SK-N-SH treated with all-trans-retinoic acid at 6 μM for 48 hours (cell line): ENCODE results near the gene ABCA10.
A peak's percentile ranks its signal among the peaks of the same experiment; 100 is the strongest.

Experiments used
- ATAC-seq: fragments of 200-7000 bp; cut with Tn5 transposase; 3 replicates; pipeline ENCODE4 v1.9.1; 2020; ENCODE audit warnings: mild to moderate bottlenecking, moderate library complexity
- ARNTL ChIP-seq: fragments of 450-650 bp; formaldehyde crosslinking; IDR thresholded peaks from 2 replicates; pipeline ENCODE4 v1.5.0; 2020; ENCODE audit warnings: low read depth, mild to moderate bottlenecking, moderate library complexity, borderline replicate concordance
- BACH2 ChIP-seq: fragments of 250-450 bp; sonication (Bioruptor Pico); IDR thresholded peaks from 2 replicates; pipeline ENCODE4 v1.9.0; 2021; ENCODE audit warnings: mild to moderate bottlenecking, borderline replicate concordance
- ESRRG ChIP-seq: fragments of 250-450 bp; sonication (Bioruptor Pico); IDR thresholded peaks from 2 replicates; pipeline ENCODE4 v1.6.1; 2021; ENCODE audit warnings: mild to moderate bottlenecking
- GLIS3 ChIP-seq: fragments of 250-450 bp; sonication (Bioruptor Pico); IDR thresholded peaks from 2 replicates; pipeline ENCODE4 v1.5.0; 2020; ENCODE audit warnings: mild to moderate bottlenecking, moderate library complexity
- ISL1 ChIP-seq: fragments of 250-450 bp; sonication (Bioruptor Pico); IDR thresholded peaks from 2 replicates; pipeline ENCODE4 v2.1.2; 2022; ENCODE audit warnings: mild to moderate bottlenecking, moderate library complexity
- PATZ1 ChIP-seq: fragments of 250-450 bp; sonication (Bioruptor Pico); IDR thresholded peaks from 2 replicates; pipeline ENCODE4 v1.8.0; 2020; ENCODE audit warnings: mild to moderate bottlenecking, moderate library complexity, borderline replicate concordance
- POU6F1 ChIP-seq: fragments of 250-450 bp; sonication (Bioruptor Pico); IDR thresholded peaks from 2 replicates; pipeline ENCODE4 v1.8.0; 2021; ENCODE audit warnings: low read depth, mild to moderate bottlenecking, moderate library complexity, borderline replicate concordance
- PPARA ChIP-seq: fragments of 250-450 bp; sonication (Bioruptor Pico); IDR thresholded peaks from 2 replicates; pipeline ENCODE4 v1.5.0; 2020; ENCODE audit warnings: mild to moderate bottlenecking, borderline replicate concordance
- TCF4 ChIP-seq: fragments of 250-450 bp; sonication (Bioruptor Pico); IDR thresholded peaks from 2 replicates; pipeline ENCODE4 v1.8.0; 2021; ENCODE audit warnings: mild to moderate bottlenecking, moderate library complexity, borderline replicate concordance
- TOX ChIP-seq: fragments of 250-450 bp; sonication (Bioruptor Pico); IDR thresholded peaks from 2 replicates; pipeline ENCODE4 v1.8.0; 2021; ENCODE audit warnings: mild to moderate bottlenecking, moderate library complexity, borderline replicate concordance
- ZC3H10 ChIP-seq: fragments of 250-450 bp; sonication (Bioruptor Pico); IDR thresholded peaks from 2 replicates; pipeline ENCODE4 v1.5.1; 2021; ENCODE audit warnings: mild to moderate bottlenecking, moderate library complexity
- ZFP3 ChIP-seq: fragments of 250-450 bp; sonication (Bioruptor Pico); IDR thresholded peaks from 2 replicates; pipeline ENCODE4 v1.5.0; 2020; ENCODE audit warnings: mild to moderate bottlenecking, moderate library complexity
- ZNF70 ChIP-seq: fragments of 450-650 bp; formaldehyde crosslinking; IDR thresholded peaks from 2 replicates; pipeline ENCODE4 v1.5.0; 2020; ENCODE audit warnings: mild to moderate bottlenecking, moderate library complexity
- ZNF8 ChIP-seq: fragments of 450-650 bp; formaldehyde crosslinking; IDR thresholded peaks from 2 replicates; pipeline ENCODE4 v1.5.0; 2020; ENCODE audit warnings: mild to moderate bottlenecking, moderate library complexity
- TF ChIP-seq, protein P1 (sequence below): fragments of 250-450 bp; sonication (Bioruptor Pico); IDR thresholded peaks from 2 replicates; pipeline ENCODE4 v1.5.1; 2020; ENCODE audit warnings: low read depth, mild to moderate bottlenecking, moderate library complexity
- TF ChIP-seq, protein P2 (sequence below): fragments of 250-450 bp; sonication (Bioruptor Pico); IDR thresholded peaks from 2 replicates; pipeline ENCODE4 v1.5.1; 2021; ENCODE audit warnings: mild to moderate bottlenecking, moderate library complexity
- TF ChIP-seq, protein P3 (sequence below): fragments of 250-450 bp; sonication (Bioruptor Pico); IDR thresholded peaks from 2 replicates; pipeline ENCODE4 v1.5.0; 2020; ENCODE audit warnings: mild to moderate bottlenecking, moderate library complexity

ABCA10 gene

GRCh38 chr17:69227541-69227940, 1.1 kb downstream of the ABCA10 start:
- no peak for ATAC-seq
- TF ChIP-seq, protein P1, sequence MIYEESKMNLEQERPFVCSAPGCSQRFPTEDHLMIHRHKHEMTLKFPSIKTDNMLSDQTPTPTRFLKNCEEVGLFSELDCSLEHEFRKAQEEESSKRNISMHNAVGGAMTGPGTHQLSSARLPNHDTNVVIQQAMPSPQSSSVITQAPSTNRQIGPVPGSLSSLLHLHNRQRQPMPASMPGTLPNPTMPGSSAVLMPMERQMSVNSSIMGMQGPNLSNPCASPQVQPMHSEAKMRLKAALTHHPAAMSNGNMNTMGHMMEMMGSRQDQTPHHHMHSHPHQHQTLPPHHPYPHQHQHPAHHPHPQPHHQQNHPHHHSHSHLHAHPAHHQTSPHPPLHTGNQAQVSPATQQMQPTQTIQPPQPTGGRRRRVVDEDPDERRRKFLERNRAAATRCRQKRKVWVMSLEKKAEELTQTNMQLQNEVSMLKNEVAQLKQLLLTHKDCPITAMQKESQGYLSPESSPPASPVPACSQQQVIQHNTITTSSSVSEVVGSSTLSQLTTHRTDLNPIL, result no peak
- TF ChIP-seq ZC3H10 (CRISPR knock-in tag) (no peak), BACH2 (CRISPR knock-in tag) (no peak), ISL1 (CRISPR knock-in tag) (no peak), ARNTL (CRISPR knock-in tag) (no peak), GLIS3 (CRISPR knock-in tag) (no peak), PPARA (CRISPR knock-in tag) (no peak), PATZ1 (no peak), TOX (CRISPR knock-in tag) (no peak), ZFP3 (no peak), POU6F1 (CRISPR knock-in tag) (no peak), ZNF70 (CRISPR knock-in tag) (no peak), TCF4 (no peak)
- TF ChIP-seq, protein P2, sequence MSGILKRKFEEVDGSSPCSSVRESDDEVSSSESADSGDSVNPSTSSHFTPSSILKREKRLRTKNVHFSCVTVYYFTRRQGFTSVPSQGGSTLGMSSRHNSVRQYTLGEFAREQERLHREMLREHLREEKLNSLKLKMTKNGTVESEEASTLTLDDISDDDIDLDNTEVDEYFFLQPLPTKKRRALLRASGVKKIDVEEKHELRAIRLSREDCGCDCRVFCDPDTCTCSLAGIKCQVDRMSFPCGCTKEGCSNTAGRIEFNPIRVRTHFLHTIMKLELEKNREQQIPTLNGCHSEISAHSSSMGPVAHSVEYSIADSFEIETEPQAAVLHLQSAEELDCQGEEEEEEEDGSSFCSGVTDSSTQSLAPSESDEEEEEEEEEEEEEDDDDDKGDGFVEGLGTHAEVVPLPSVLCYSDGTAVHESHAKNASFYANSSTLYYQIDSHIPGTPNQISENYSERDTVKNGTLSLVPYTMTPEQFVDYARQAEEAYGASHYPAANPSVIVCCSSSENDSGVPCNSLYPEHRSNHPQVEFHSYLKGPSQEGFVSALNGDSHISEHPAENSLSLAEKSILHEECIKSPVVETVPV (CRISPR knock-in tag), result no peak
- TF ChIP-seq, protein P3, sequence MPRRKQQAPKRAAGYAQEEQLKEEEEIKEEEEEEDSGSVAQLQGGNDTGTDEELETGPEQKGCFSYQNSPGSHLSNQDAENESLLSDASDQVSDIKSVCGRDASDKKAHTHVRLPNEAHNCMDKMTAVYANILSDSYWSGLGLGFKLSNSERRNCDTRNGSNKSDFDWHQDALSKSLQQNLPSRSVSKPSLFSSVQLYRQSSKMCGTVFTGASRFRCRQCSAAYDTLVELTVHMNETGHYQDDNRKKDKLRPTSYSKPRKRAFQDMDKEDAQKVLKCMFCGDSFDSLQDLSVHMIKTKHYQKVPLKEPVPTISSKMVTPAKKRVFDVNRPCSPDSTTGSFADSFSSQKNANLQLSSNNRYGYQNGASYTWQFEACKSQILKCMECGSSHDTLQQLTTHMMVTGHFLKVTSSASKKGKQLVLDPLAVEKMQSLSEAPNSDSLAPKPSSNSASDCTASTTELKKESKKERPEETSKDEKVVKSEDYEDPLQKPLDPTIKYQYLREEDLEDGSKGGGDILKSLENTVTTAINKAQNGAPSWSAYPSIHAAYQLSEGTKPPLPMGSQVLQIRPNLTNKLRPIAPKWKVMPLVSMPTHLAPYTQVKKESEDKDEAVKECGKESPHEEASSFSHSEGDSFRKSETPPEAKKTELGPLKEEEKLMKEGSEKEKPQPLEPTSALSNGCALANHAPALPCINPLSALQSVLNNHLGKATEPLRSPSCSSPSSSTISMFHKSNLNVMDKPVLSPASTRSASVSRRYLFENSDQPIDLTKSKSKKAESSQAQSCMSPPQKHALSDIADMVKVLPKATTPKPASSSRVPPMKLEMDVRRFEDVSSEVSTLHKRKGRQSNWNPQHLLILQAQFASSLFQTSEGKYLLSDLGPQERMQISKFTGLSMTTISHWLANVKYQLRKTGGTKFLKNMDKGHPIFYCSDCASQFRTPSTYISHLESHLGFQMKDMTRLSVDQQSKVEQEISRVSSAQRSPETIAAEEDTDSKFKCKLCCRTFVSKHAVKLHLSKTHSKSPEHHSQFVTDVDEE, result no peak

GRCh38 chr17:69223809-69224208, 4.8 kb downstream of the ABCA10 start:
- ATAC-seq, result peak; percentile 31; the same call in 1 of the 3 replicates
- TF ChIP-seq POU6F1 (CRISPR knock-in tag) (no peak), ESRRG (CRISPR knock-in tag) (no peak), PATZ1 (no peak), ZFP3 (no peak), ISL1 (CRISPR knock-in tag) (no peak), TCF4 (no peak), ZC3H10 (CRISPR knock-in tag) (no peak), ARNTL (CRISPR knock-in tag) (no peak), GLIS3 (CRISPR knock-in tag) (no peak), ZNF8 (CRISPR knock-in tag) (no peak)
- TF ChIP-seq, protein P3, result no peak
- TF ChIP-seq, all 23 proteins: peak for 0
